ENCODE data around the gene F12.

DNA sequence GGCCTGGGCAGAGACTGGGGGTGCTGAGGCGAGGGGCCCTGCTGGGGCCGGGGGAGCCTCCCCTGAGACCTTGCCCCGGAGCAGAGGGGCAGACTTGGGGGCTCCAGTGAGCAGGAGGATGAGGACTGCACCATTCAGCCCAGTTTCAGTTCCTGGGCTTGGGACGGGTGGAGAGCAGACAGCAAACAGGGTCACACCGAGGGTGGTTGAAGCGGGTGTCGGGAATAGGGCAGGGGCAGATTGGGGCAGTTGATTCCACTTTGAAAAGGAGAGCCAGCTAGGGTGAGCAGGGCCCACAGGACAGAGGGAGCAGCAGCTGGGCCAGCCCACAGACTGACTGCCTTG, 21.6 kb upstream of the F12 start:
- TF ChIP-seq, protein P1, sequence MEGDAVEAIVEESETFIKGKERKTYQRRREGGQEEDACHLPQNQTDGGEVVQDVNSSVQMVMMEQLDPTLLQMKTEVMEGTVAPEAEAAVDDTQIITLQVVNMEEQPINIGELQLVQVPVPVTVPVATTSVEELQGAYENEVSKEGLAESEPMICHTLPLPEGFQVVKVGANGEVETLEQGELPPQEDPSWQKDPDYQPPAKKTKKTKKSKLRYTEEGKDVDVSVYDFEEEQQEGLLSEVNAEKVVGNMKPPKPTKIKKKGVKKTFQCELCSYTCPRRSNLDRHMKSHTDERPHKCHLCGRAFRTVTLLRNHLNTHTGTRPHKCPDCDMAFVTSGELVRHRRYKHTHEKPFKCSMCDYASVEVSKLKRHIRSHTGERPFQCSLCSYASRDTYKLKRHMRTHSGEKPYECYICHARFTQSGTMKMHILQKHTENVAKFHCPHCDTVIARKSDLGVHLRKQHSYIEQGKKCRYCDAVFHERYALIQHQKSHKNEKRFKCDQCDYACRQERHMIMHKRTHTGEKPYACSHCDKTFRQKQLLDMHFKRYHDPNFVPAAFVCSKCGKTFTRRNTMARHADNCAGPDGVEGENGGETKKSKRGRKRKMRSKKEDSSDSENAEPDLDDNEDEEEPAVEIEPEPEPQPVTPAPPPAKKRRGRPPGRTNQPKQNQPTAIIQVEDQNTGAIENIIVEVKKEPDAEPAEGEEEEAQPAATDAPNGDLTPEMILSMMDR (conservative IDR thresholded peaks at IDR 0.05; ENCODE audit: low read depth, low read length) = no peak
- no peak for TF ChIP-seq EZH2 (IDR thresholded peaks at IDR 0.05; ENCODE audit: borderline replicate concordance, low read depth, low read length, poor library complexity, severe bottlenecking)

Measured in A673 (cell line).